H9 (cell line): Measurements from ENCODE around the gene PLCH2. TPM values are rescaled to one million over a fixed set of nuclear protein-coding genes. Genes with fewer than 3 reads are reported as not detected.

Experiments used
- DNase-seq: peaks from one replicate; pipeline ENCODE4 v3.0.0-alpha.2; 2017
- H2AFZ ChIP-seq: one replicate; pipeline ENCODE4 v1.6.1; 2013; ENCODE audit warnings: mild to moderate bottlenecking, low read length, control low read depth, moderate library complexity
- H2AK5ac ChIP-seq: 2 replicates; pipeline ENCODE4 v1.6.1; 2013; ENCODE audit warnings: low read length, control low read depth, mixed read lengths; ENCODE audit not compliant: insufficient read length
- H2BK120ac ChIP-seq: one replicate; pipeline ENCODE4 v1.6.1; 2013; ENCODE audit warnings: low read depth, mild to moderate bottlenecking, low read length, control low read depth, inconsistent platforms; ENCODE audit not compliant: poor library complexity, severe bottlenecking
- H2BK12ac ChIP-seq: 2 replicates; pipeline ENCODE4 v1.6.1; 2013; ENCODE audit warnings: low read length, control low read depth, mixed read lengths, low read depth; ENCODE audit not compliant: insufficient read length
- H2BK15ac ChIP-seq: 2 replicates; pipeline ENCODE4 v1.6.1; 2013; ENCODE audit warnings: low read depth, low read length, control low read depth
- H2BK20ac ChIP-seq: one replicate; pipeline ENCODE4 v1.6.1; 2013; ENCODE audit warnings: low read depth, mild to moderate bottlenecking, low read length, control low read depth, inconsistent platforms; ENCODE audit not compliant: poor library complexity, severe bottlenecking
- H2BK5ac ChIP-seq: 2 replicates; pipeline ENCODE4 v1.6.1; 2013; ENCODE audit warnings: low read length, control low read depth, mixed read lengths; ENCODE audit not compliant: insufficient read length
- H3K14ac ChIP-seq: 2 replicates; pipeline ENCODE4 v1.6.1; 2013; ENCODE audit warnings: low read length, control low read depth; ENCODE audit not compliant: insufficient read depth
- H3K18ac ChIP-seq: 2 replicates; pipeline ENCODE4 v1.6.1; 2013; ENCODE audit warnings: low read depth, mild to moderate bottlenecking, mixed read lengths, low read length, control low read depth; ENCODE audit not compliant: insufficient read length
- H3K23ac ChIP-seq: 2 replicates; pipeline ENCODE4 v1.6.1; 2013; ENCODE audit warnings: low read length, control low read depth, mixed read lengths, low read depth; ENCODE audit not compliant: insufficient read length
- H3K23me2 ChIP-seq: 2 replicates; pipeline ENCODE4 v1.6.1; 2013; ENCODE audit warnings: low read depth, mild to moderate bottlenecking, mixed read lengths, low read length, control low read depth; ENCODE audit not compliant: insufficient read length, poor library complexity, severe bottlenecking
- H3K27ac ChIP-seq: 2 replicates; pipeline ENCODE4 v1.5.1; 2013; ENCODE audit warnings: low read length, control low read depth, mixed read lengths, low read depth; ENCODE audit not compliant: insufficient read length
- H3K27me3 ChIP-seq: 2 replicates; pipeline ENCODE4 v1.6.1; 2013; ENCODE audit warnings: low read length, control low read depth, inconsistent platforms; ENCODE audit not compliant: insufficient read depth
- H3K4ac ChIP-seq: 2 replicates; pipeline ENCODE4 v1.6.1; 2013; ENCODE audit warnings: low read depth, mild to moderate bottlenecking, control low read depth, inconsistent platforms, low read length, moderate library complexity
- H3K4me1 ChIP-seq: 2 replicates; pipeline ENCODE4 v1.6.1; 2013; ENCODE audit warnings: low read length, control low read depth, inconsistent platforms; ENCODE audit not compliant: insufficient read depth
- H3K4me2 ChIP-seq: 2 replicates; pipeline ENCODE4 v1.6.1; 2013; ENCODE audit warnings: low read length, control low read depth, mixed read lengths; ENCODE audit not compliant: insufficient read length, insufficient read depth
- H3K56ac ChIP-seq: 2 replicates; pipeline ENCODE4 v1.6.1; 2013; ENCODE audit warnings: low read depth, mild to moderate bottlenecking, mixed read lengths, low read length, control low read depth; ENCODE audit not compliant: insufficient read length
- H3K79me1 ChIP-seq: 2 replicates; pipeline ENCODE4 v1.6.1; 2013; ENCODE audit warnings: low read depth, mild to moderate bottlenecking, moderate library complexity, low read length, control low read depth, inconsistent platforms; ENCODE audit not compliant: insufficient read depth, poor library complexity, severe bottlenecking
- H3K79me2 ChIP-seq: 2 replicates; pipeline ENCODE4 v1.6.1; 2013; ENCODE audit warnings: low read length, control low read depth, inconsistent platforms; ENCODE audit not compliant: insufficient read depth
- H3K9ac ChIP-seq: 2 replicates; pipeline ENCODE4 v1.6.1; 2013; ENCODE audit warnings: low read length, control low read depth, mixed read lengths; ENCODE audit not compliant: insufficient read length; ENCODE audit errors: extremely low read depth
- H3K9me3 ChIP-seq: one replicate; pipeline ENCODE4 v1.6.1; 2013; ENCODE audit warnings: low read depth, low read length, inconsistent platforms; ENCODE audit not compliant: control insufficient read depth
- H3T11ph ChIP-seq: one replicate; pipeline ENCODE4 v1.6.1; 2013; ENCODE audit warnings: mild to moderate bottlenecking, low read length, control low read depth, inconsistent platforms
- H4K20me1 ChIP-seq: one replicate; pipeline ENCODE4 v1.6.1; 2013; ENCODE audit not compliant: control insufficient read depth, insufficient read length, insufficient read depth
- H4K5ac ChIP-seq: 2 replicates; pipeline ENCODE4 v1.6.1; 2013; ENCODE audit warnings: low read depth, mild to moderate bottlenecking, mixed read lengths, low read length, control low read depth; ENCODE audit not compliant: insufficient read length
- H4K8ac ChIP-seq: replicated peaks from 2 replicates; pipeline ENCODE4 v1.6.1; 2013; ENCODE audit warnings: low read length, control low read depth, mixed read lengths, low read depth; ENCODE audit not compliant: insufficient read length
- H4K91ac ChIP-seq: 2 replicates; pipeline ENCODE4 v1.6.1; 2013; ENCODE audit warnings: low read depth, mild to moderate bottlenecking, moderate library complexity, mixed read lengths, low read length, control low read depth; ENCODE audit not compliant: insufficient read length
- H3K27ac Mint-ChIP-seq, 3 experiments: 2 replicates in 2 of 3; 3 replicates in 1 of 3; pipeline ENCODE4 v1.8.0; 2020 to 2021; ENCODE audit warnings: mixed read lengths in 3 of 3, mild to moderate bottlenecking in 1 of 3, moderate library complexity in 1 of 3
- H3K27me3 Mint-ChIP-seq: 2 replicates; pipeline ENCODE4 v1.8.0; 2021; ENCODE audit warnings: low read depth, mild to moderate bottlenecking, moderate library complexity, mixed read lengths
- H3K36me3 Mint-ChIP-seq, 3 experiments: 2 replicates in 2 of 3; 3 replicates in 1 of 3; pipeline ENCODE4 v1.8.0; 2020 to 2021; ENCODE audit warnings: low read depth in 3 of 3, mixed read lengths in 3 of 3; ENCODE audit not compliant: insufficient read depth in 1 of 3
- H3K4me1 Mint-ChIP-seq, 2 experiments: 2 replicates each; pipeline ENCODE4 v1.8.0; 2020; ENCODE audit warnings: mixed read lengths in 2 of 2
- H3K4me3 Mint-ChIP-seq, 2 experiments: 2 replicates in 1 of 2; 3 replicates in 1 of 2; pipeline ENCODE4 v1.8.0; 2020 to 2021; ENCODE audit warnings: mild to moderate bottlenecking in 2 of 2, mixed read lengths in 2 of 2, moderate library complexity in 1 of 2
- H3K9me3 Mint-ChIP-seq, 2 experiments: 2 replicates in 1 of 2; 3 replicates in 1 of 2; pipeline ENCODE4 v1.8.0; 2020; ENCODE audit warnings: mild to moderate bottlenecking in 2 of 2, mixed read lengths in 2 of 2, moderate library complexity in 1 of 2
- CTCF ChIP-seq: fragments of 200-600 bp; sonication (generic); conservative IDR thresholded peaks from 3 replicates; pipeline ENCODE4 v1.8.0; 2021; ENCODE audit warnings: antibody characterized with exemption, mild to moderate bottlenecking
- WGBS: extraction: QIAGEN DNeasy Blood & Tissue Kit; methylation state at CpG from one replicate; pipeline ENCODE4 v1.1.7; 2013; ENCODE audit warnings: missing lambda C conversion rate, low lambda C conversion rate, mixed read lengths; ENCODE audit not compliant: insufficient read length; ENCODE audit errors: extremely low coverage; 5-methylcytosine and 5-hydroxymethylcytosine counted together
- total RNA-seq: library from RNA; stranded (reverse); gene quantifications from 2 replicates; pipeline ENCODE4 v1.2.1, GENCODE V29; 2021

Gene PLCH2
- total RNA-seq, 1 experiment from 2014 or later, result 0.09 TPM

- no peak overlapping the region for H4K91ac ChIP-seq
- H3K4me1 ChIP-seq, result peaks cover 2% of the 10 kb centered on the region; the same call in 1 of the 2 replicates
- no peak overlapping the region for H2BK20ac ChIP-seq
- no peak overlapping the region for H3K27ac ChIP-seq
- no peak for TF ChIP-seq CTCF
- H4K5ac ChIP-seq, result no peak overlapping the region
- DNase-seq, result no peak
- H3K79me2 ChIP-seq, result peaks cover 12% of the 10 kb centered on the region; the same call in 1 of the 2 replicates
- Mint-ChIP-seq H3K9me3 (no peaks in the 10 kb centered on the region), H3K36me3 (peaks cover 28 to 52% (median 44%) of the 10 kb centered on the region in 3 experiments), H3K4me1 (peaks cover 4 to 7% of the 10 kb centered on the region in 2 experiments), H3K27me3 (no peaks in the 10 kb centered on the region), H3K4me3 (no peak overlapping the region), H3K27ac (peak overlapping the region in 1 of 3 experiments; percentile 92; a peak in 1 of 7 replicates)
- no peaks in the 10 kb centered on the region for H3K27me3 ChIP-seq
- H3K56ac ChIP-seq, result no peak overlapping the region
- H4K8ac ChIP-seq, result no peak overlapping the region
- no peak overlapping the region for H3K18ac ChIP-seq
- peaks cover 3% of the 10 kb centered on the region for H4K20me1 ChIP-seq
- no peaks in the 10 kb centered on the region for H3K9me3 ChIP-seq
- no peak overlapping the region for H3T11ph ChIP-seq
- H3K4me2 ChIP-seq, result no peak overlapping the region
- H2BK12ac ChIP-seq, result no peak overlapping the region
- H2BK15ac ChIP-seq, result no peak overlapping the region
- no peak overlapping the region for H2BK5ac ChIP-seq
- peaks cover 8% of the 10 kb centered on the region for H3K79me1 ChIP-seq
- no CpG with 5 or more reads among the region's 25 CpGs for WGBS
- H3K23me2 ChIP-seq, result no peaks in the 10 kb centered on the region
- no peak overlapping the region for H2BK120ac ChIP-seq
- H3K9ac ChIP-seq, result no peak overlapping the region
- no peak overlapping the region for H3K23ac ChIP-seq
- H2AK5ac ChIP-seq, result no peak overlapping the region
- no peak overlapping the region for H3K4ac ChIP-seq
- H2AFZ ChIP-seq, result no peak overlapping the region
- H3K14ac ChIP-seq, result no peak overlapping the region
Measured at GRCh38 chr1:2519029-2519685, 43.1 kb downstream of the PLCH2 start.
